Measurements from ENCODE around the gene DNAJC4.

Gene DNAJC4

GRCh38 chr11:64230171-64230984 lies at the start of gene DNAJC4:
TSS of gene DNAJC4 (plus strand) at chr11:64230548. CDS start at chr11:64230855, 307 bp downstream.
- DNase-seq, result peak; percentile 98

GRCh38 chr11:64180891-64181290 lies 49.5 kb upstream of the DNAJC4 start:
- no peak for DNase-seq

GRCh38 chr11:64181506-64182411 lies 48.6 kb upstream of the DNAJC4 start:
- DNase-seq, result no peak

GRCh38 chr11:64183890-64184289 lies 46.5 kb upstream of the DNAJC4 start:
- DNase-seq, result no peak

GRCh38 chr11:64185175-64185692 lies 45.1 kb upstream of the DNAJC4 start:
- peak; percentile 82 for DNase-seq

- DNase-seq, result peak; percentile 100
Measured at GRCh38 chr11:64185693-64186491, 44.5 kb upstream of the DNAJC4 start, which contains the start of gene STIP1. TSS of gene STIP1 (plus strand) at chr11:64186171. CDS start at chr11:64186262, 91 bp downstream.

- no peak for DNase-seq
Measured at GRCh38 chr11:64186492-64187165, 43.7 kb upstream of the DNAJC4 start.

- no peak for DNase-seq
Measured at GRCh38 chr11:64192434-64192833, 37.9 kb upstream of the DNAJC4 start.

- no peak for DNase-seq
Measured at GRCh38 chr11:64196626-64197025, 33.7 kb upstream of the DNAJC4 start.

GRCh38 chr11:64198511-64198910 lies 31.8 kb upstream of the DNAJC4 start:
- no peak for DNase-seq

GRCh38 chr11:64201543-64201942 lies 28.8 kb upstream of the DNAJC4 start:
- DNase-seq, result no peak

- no peak for DNase-seq
Measured at GRCh38 chr11:64202992-64203391, 27.4 kb upstream of the DNAJC4 start.

- DNase-seq, result no peak
Measured at GRCh38 chr11:64203421-64204079, 26.8 kb upstream of the DNAJC4 start.

- DNase-seq, result no peak
Measured at GRCh38 chr11:64204080-64204440, 26.3 kb upstream of the DNAJC4 start.

- DNase-seq, result peak; percentile 81
Measured at GRCh38 chr11:64204464-64204989, 25.8 kb upstream of the DNAJC4 start.

GRCh38 chr11:64206457-64207255 lies 23.7 kb upstream of the DNAJC4 start, which contains the start of gene FERMT3:
TSS of gene FERMT3 (plus strand) at chr11:64206721. CDS start at chr11:64207365, 644 bp downstream.
- DNase-seq, result no peak

GRCh38 chr11:64207256-64208085 lies 22.9 kb upstream of the DNAJC4 start:
- DNase-seq, result no peak

- DNase-seq, result no peak
Measured at GRCh38 chr11:64208086-64208795, 22.1 kb upstream of the DNAJC4 start.

Measured in NCI-H1092 (cell line).